H1 (cell line): Measurements from ENCODE around the gene SCN3A. TPM values are rescaled to one million over a fixed set of nuclear protein-coding genes. Genes with fewer than 3 reads are reported as not detected.

Experiments used
- CTCF ChIA-PET: fragments of 300-600 bp; sonication (Branson Sonifier 250); formaldehyde crosslinking; loops from one replicate; lab custom pipeline; 2021; ENCODE audit not compliant: partially characterized antibody; lab: Charles Lee
- POLR2A ChIA-PET: fragments of 300-600 bp; sonication (Branson Sonifier 250); formaldehyde crosslinking; loops from one replicate; lab custom pipeline; 2021; ENCODE audit warnings: inconsistent platforms; ENCODE audit not compliant: partially characterized antibody; lab: Charles Lee
- DNase-seq, 2 experiments: peaks; one replicate each; pipeline versions ENCODE4 v3.0.0 to v3.0.0-alpha.2; 2010 to 2022; ENCODE audit warnings: low spot score in 2 of 2, low read depth in 1 of 2, mixed read lengths in 1 of 2
- FAIRE-seq: peaks from 2 replicates; lab custom pipeline; 2011; peaks lifted over from hg19 to GRCh38; lab: Jason Lieb, UNC
- H2AFZ ChIP-seq: 2 replicates; pipeline ENCODE4 v1.8.1; 2012; ENCODE audit warnings: low read length, inconsistent platforms
- H2AK5ac ChIP-seq: 2 replicates; pipeline ENCODE4 v1.6.1; 2013; ENCODE audit warnings: low read depth, low read length
- H2BK120ac ChIP-seq: replicated peaks from 2 replicates; pipeline ENCODE3; 2013; ENCODE audit warnings: low read depth, low read length, inconsistent platforms
- H2BK12ac ChIP-seq: 2 replicates; pipeline ENCODE4 v1.6.1; 2013; ENCODE audit warnings: low read depth, low read length
- H2BK15ac ChIP-seq: 2 replicates; pipeline ENCODE4 v1.6.1; 2013; ENCODE audit warnings: low read length
- H2BK20ac ChIP-seq: 2 replicates; pipeline ENCODE4 v1.6.1; 2013; ENCODE audit warnings: low read length
- H2BK5ac ChIP-seq: 2 replicates; pipeline ENCODE4 v1.6.1; 2013; ENCODE audit warnings: low read depth, low read length
- H3K14ac ChIP-seq: 2 replicates; pipeline ENCODE4 v1.6.1; 2013; ENCODE audit warnings: inconsistent platforms; ENCODE audit not compliant: insufficient read length
- H3K18ac ChIP-seq: 2 replicates; pipeline ENCODE4 v1.6.1; 2013; ENCODE audit warnings: low read length; ENCODE audit errors: extremely low read depth
- H3K23ac ChIP-seq: 2 replicates; pipeline ENCODE4 v1.6.1; 2013; ENCODE audit warnings: inconsistent platforms; ENCODE audit not compliant: insufficient read length
- H3K23me2 ChIP-seq: 2 replicates; pipeline ENCODE4 v1.6.1; 2013; ENCODE audit warnings: low read depth, low read length
- H3K27ac ChIP-seq: 2 replicates; pipeline ENCODE4 v1.6.1; 2011; ENCODE audit warnings: low read depth, low read length, inconsistent platforms
- H3K27me3 ChIP-seq, 4 experiments: replicated peaks in 1 of 4; 1 replicate in 1 of 4; 2 replicates in 3 of 4; pipeline versions ENCODE4 v1.6.1 to v1.8.1; 2011 to 2013; ENCODE audit warnings: low read length in 3 of 4, mild to moderate bottlenecking in 3 of 4, inconsistent platforms in 2 of 4, mixed read lengths in 2 of 4, moderate library complexity in 1 of 4; ENCODE audit not compliant: control insufficient read depth in 3 of 4, insufficient read depth in 3 of 4; ENCODE audit errors: extremely low read depth in 1 of 4
- H3K36me3 ChIP-seq, 4 experiments: 2 replicates each; pipeline versions ENCODE4 v1.6.1 to v1.8.1; 2011 to 2013; ENCODE audit warnings: mild to moderate bottlenecking in 4 of 4, low read length in 3 of 4, moderate library complexity in 2 of 4, control low read depth in 1 of 4, inconsistent platforms in 1 of 4; ENCODE audit not compliant: insufficient read depth in 4 of 4, control insufficient read depth in 2 of 4
- H3K4ac ChIP-seq: replicated peaks from 2 replicates; pipeline ENCODE3; 2013; ENCODE audit warnings: low read length, low read depth, mixed read lengths, inconsistent platforms; ENCODE audit not compliant: insufficient read length
- H3K4me1 ChIP-seq, 4 experiments: replicated peaks in 1 of 4; 1 replicate in 1 of 4; 2 replicates in 3 of 4; pipeline versions ENCODE4 v1.6.1 to v1.8.1; 2011 to 2013; ENCODE audit warnings: low read length in 3 of 4, inconsistent platforms in 2 of 4, mixed read lengths in 1 of 4; ENCODE audit not compliant: insufficient read depth in 4 of 4, control insufficient read depth in 3 of 4
- H3K4me2 ChIP-seq, 2 experiments: 2 replicates each; pipeline versions ENCODE4 v1.6.1 to v1.8.1; 2011 to 2013; ENCODE audit warnings: low read depth in 2 of 2, low read length in 2 of 2, control low read depth in 1 of 2, inconsistent platforms in 1 of 2, mild to moderate bottlenecking in 1 of 2; ENCODE audit not compliant: insufficient read depth in 1 of 2
- H3K4me3 ChIP-seq, 4 experiments: fragments of 200-600, 300-600 bp in 1 of 4; sonication (generic), shearing (Covaris generic), sonication (Bioruptor Twin) in 1 of 4; 2 replicates each; pipeline versions ENCODE4 v1.5.1 to v1.8.1; 2011 to 2016; ENCODE audit warnings: low read length in 4 of 4, low read depth in 3 of 4, control low read depth in 2 of 4, inconsistent platforms in 2 of 4, mild to moderate bottlenecking in 2 of 4, mixed read lengths in 1 of 4, moderate library complexity in 1 of 4; ENCODE audit not compliant: insufficient read depth in 2 of 4; ENCODE audit errors: extremely low read depth in 1 of 4
- H3K56ac ChIP-seq: replicated peaks from 2 replicates; pipeline ENCODE3; 2013; ENCODE audit warnings: low read depth, mild to moderate bottlenecking, mixed read lengths, low read length, inconsistent platforms; ENCODE audit not compliant: insufficient read length
- H3K79me1 ChIP-seq: 2 replicates; pipeline ENCODE4 v1.6.1; 2013; ENCODE audit warnings: low read depth, low read length, control low read depth
- H3K79me2 ChIP-seq, 2 experiments: 2 replicates each; pipeline versions ENCODE4 v1.6.1 to v1.8.1; 2012 to 2013; ENCODE audit warnings: low read length in 2 of 2, mild to moderate bottlenecking in 2 of 2, inconsistent platforms in 1 of 2; ENCODE audit not compliant: insufficient read depth in 2 of 2, control insufficient read depth in 1 of 2
- H3K9ac ChIP-seq, 4 experiments: replicated peaks in 1 of 4; 1 replicate in 1 of 4; 2 replicates in 3 of 4; pipeline versions ENCODE4 v1.6.1 to v1.8.1; 2011 to 2013; ENCODE audit warnings: low read depth in 3 of 4, low read length in 3 of 4, control low read depth in 2 of 4, mild to moderate bottlenecking in 2 of 4, moderate library complexity in 2 of 4, inconsistent platforms in 1 of 4; ENCODE audit errors: extremely low read depth in 1 of 4
- H3K9me3 ChIP-seq, 2 experiments: 2 replicates each; pipeline versions ENCODE4 v1.6.1 to v1.8.1; 2012 to 2013; ENCODE audit warnings: mild to moderate bottlenecking in 2 of 2, moderate library complexity in 2 of 2, control low read depth in 1 of 2, inconsistent platforms in 1 of 2, low read depth in 1 of 2, low read length in 1 of 2, mixed read lengths in 1 of 2; ENCODE audit not compliant: insufficient read depth in 2 of 2
- H4K20me1 ChIP-seq, 2 experiments: replicated peaks in 1 of 2; 2 replicates each; pipeline versions ENCODE3 to v1.8.1; 2011 to 2013; ENCODE audit warnings: inconsistent platforms in 2 of 2, low read length in 2 of 2, mild to moderate bottlenecking in 1 of 2; ENCODE audit not compliant: insufficient read depth in 2 of 2, control insufficient read depth in 1 of 2
- H4K5ac ChIP-seq: 2 replicates; pipeline ENCODE4 v1.6.1; 2013; ENCODE audit warnings: low read length, low read depth, mixed read lengths, inconsistent platforms; ENCODE audit not compliant: insufficient read length
- H4K8ac ChIP-seq: 2 replicates; pipeline ENCODE4 v1.8.0; 2013; ENCODE audit warnings: mild to moderate bottlenecking, moderate library complexity, low read length, inconsistent platforms; ENCODE audit not compliant: insufficient read depth; ENCODE audit errors: extremely low read depth
- H4K91ac ChIP-seq: replicated peaks from 2 replicates; pipeline ENCODE3; 2013; ENCODE audit warnings: low read length, mixed read lengths, inconsistent platforms; ENCODE audit not compliant: insufficient read length
- CTCF ChIP-seq, 3 experiments: IDR thresholded peaks; 1 replicate in 2 of 3; 2 replicates in 1 of 3; pipeline versions ENCODE4 v1.5.1 to v1.6.1; 2011; ENCODE audit warnings: low read length in 3 of 3, mild to moderate bottlenecking in 3 of 3, inconsistent platforms in 2 of 3, low read depth in 1 of 3, moderate library complexity in 1 of 3; ENCODE audit not compliant: insufficient read depth in 1 of 3; ENCODE audit errors: control extremely low read depth in 1 of 3
- MAX ChIP-seq: IDR thresholded peaks from 2 replicates; pipeline ENCODE4 v1.6.1; 2012; ENCODE audit warnings: inconsistent platforms
- PHF8 ChIP-seq: fragments of 200-600 bp; sonication (generic); conservative IDR thresholded peaks from 2 replicates; pipeline ENCODE4 v1.7.1; 2012; ENCODE audit warnings: low read depth, mild to moderate bottlenecking, inconsistent platforms, low read length, moderate library complexity
- WGBS, 2 experiments: shearing (Covaris generic) in 1 of 2; methylation state at CpG; one replicate each; pipeline versions ENCODE4 v1.1.6 to v1.1.7; 2013 to 2015; ENCODE audit warnings: low lambda C conversion rate in 2 of 2, mixed read lengths in 2 of 2, inconsistent platforms in 1 of 2, low coverage in 1 of 2, missing lambda C conversion rate in 1 of 2; ENCODE audit not compliant: insufficient replicate concordance in 2 of 2, insufficient coverage in 1 of 2, insufficient read length in 1 of 2; ENCODE audit errors: extremely low coverage in 1 of 2, missing lambda C conversion rate in 1 of 2; 5-methylcytosine and 5-hydroxymethylcytosine counted together
- polyA plus RNA-seq, 7 experiments: library from polyadenylated mRNA; depleted of rRNA in 3 of 7; stranded (reverse) in 5 of 7; unstranded in 2 of 7; fragments of >200 nt in 5 of 7; fragments of 200-250 nt in 2 of 7; gene quantifications; 1 replicate in 5 of 7; 2 replicates in 1 of 7; 4 replicates in 1 of 7; pipeline versions ENCODE4 v1.2.1 to v1.2.3, GENCODE V29; 2011 to 2013; ENCODE audit warnings: missing spikeins in 2 of 7, mixed read lengths in 2 of 7
- total RNA-seq: library from RNA; stranded (reverse); fragmentation: NEBNext Ultra II Directional; extraction: Animal tissue kit (Norgen Biotek cat#: 25700); gene quantifications from 2 replicates; pipeline ENCODE4 v1.2.1, GENCODE V29; 2021

Gene SCN3A
- total and polyA plus RNA-seq, 2 of the 8 experiments (the other 6 are each of a cell fraction or from before 2014, with no cell fraction given), result 0.02 TPM; not detected in 1

- H3K4me1 ChIP-seq, result no peaks in the 10 kb centered on the region
- H2BK20ac ChIP-seq, result no peak overlapping the region
- FAIRE-seq, result no peak
- no peak overlapping the region for H3K4ac ChIP-seq
- H2AFZ ChIP-seq, result no peak overlapping the region
- no peak overlapping the region for H4K5ac ChIP-seq
- H2BK12ac ChIP-seq, result no peak overlapping the region
- H3K27me3 ChIP-seq, result no peaks in the 10 kb centered on the region
- no peaks in the 10 kb centered on the region for H3K9me3 ChIP-seq
- CTCF ChIA-PET, result no interaction called here
- no peak overlapping the region for H4K8ac ChIP-seq
- no peak overlapping the region for H4K91ac ChIP-seq
- H3K23me2 ChIP-seq, result no peaks in the 10 kb centered on the region
- no peak for DNase-seq
- H3K18ac ChIP-seq, result no peak overlapping the region
- WGBS, 2 experiments, result 94% methylated on average over 2 of the region's 2 CpGs; no CpG with 5 or more reads in 1 of the 2 experiments
- no peak overlapping the region for H2BK120ac ChIP-seq
- no peak overlapping the region for H2BK15ac ChIP-seq
- no peak overlapping the region for H3K27ac ChIP-seq
- no peak overlapping the region for H3K4me2 ChIP-seq
- no peak overlapping the region for H3K14ac ChIP-seq
- no peaks in the 10 kb centered on the region for H4K20me1 ChIP-seq
- no peaks in the 10 kb centered on the region for H3K79me2 ChIP-seq
- H3K4me3 ChIP-seq, result no peak overlapping the region
- no peaks in the 10 kb centered on the region for H3K79me1 ChIP-seq
- no peak overlapping the region for H3K23ac ChIP-seq
- POLR2A ChIA-PET, result no interaction called here
- H3K56ac ChIP-seq, result no peak overlapping the region
- H3K9ac ChIP-seq, result no peak overlapping the region
- H2BK5ac ChIP-seq, result no peak overlapping the region
- no peak overlapping the region for H2AK5ac ChIP-seq
- no peaks in the 10 kb centered on the region for H3K36me3 ChIP-seq
- TF ChIP-seq MAX (no peak), PHF8 (no peak), CTCF (IDR thresholded peaks at IDR 0.05; ENCODE audit: control extremely low read depth in 1 of 3, insufficient read depth in 1 of 3, low read depth in 1 of 3, low read length in 3 of 3) (no peak)
Observed at GRCh38 chr2:165112789-165113188, 91.1 kb downstream of the SCN3A start.
